Cardiac muscle cell (in vitro differentiated cells and primary cell): ENCODE results near the gene SRSF12. TPM values are rescaled to one million over a fixed set of nuclear protein-coding genes. Genes with fewer than 3 reads are reported as not detected.

Source experiments
- DNase-seq, 2 donors: peaks; one replicate each; pipeline versions ENCODE4 v3.0.0 to v3.0.0-alpha.2; 2010 to 2017; ENCODE audit warnings: low read depth in 1 of 2, low spot score in 1 of 2
- H3K27ac ChIP-seq: fragments of 200-600 bp; sonication (generic); 2 replicates; pipeline ENCODE4 v1.5.1; 2016
- H3K27me3 ChIP-seq: fragments of 200-600 bp; sonication (generic); 2 replicates; pipeline ENCODE4 v1.6.0; 2016; ENCODE audit warnings: control low read depth
- H3K36me3 ChIP-seq: fragments of 200-600 bp; sonication (generic); 2 replicates; pipeline ENCODE4 v1.5.1; 2016; ENCODE audit warnings: control low read depth
- H3K4me1 ChIP-seq: fragments of 200-600 bp; sonication (generic); 2 replicates; pipeline ENCODE4 v1.8.1; 2017; ENCODE audit warnings: low read depth, mild to moderate bottlenecking, mixed run types
- H3K4me3 ChIP-seq: fragments of 200-600 bp; sonication (generic); 2 replicates; pipeline ENCODE4 v1.5.1; 2016; ENCODE audit warnings: mild to moderate bottlenecking
- H3K9me3 ChIP-seq: fragments of 200-600 bp; sonication (generic); 2 replicates; pipeline ENCODE4 v1.5.1; 2017; ENCODE audit warnings: low read depth, mild to moderate bottlenecking, control low read depth
- CTCF ChIP-seq: IDR thresholded peaks from 2 replicates; pipeline ENCODE4 v1.5.1; 2012; ENCODE audit warnings: low read depth, mild to moderate bottlenecking, low read length
- polyA plus RNA-seq: library from polyadenylated mRNA; unstranded; fragments of >200 nt; fragmentation: Nextera tagmentation; extraction: Ambion mirVana; gene quantifications from 2 replicates; pipeline ENCODE4 v1.2.1, GENCODE V29; 2016
- total RNA-seq: library from RNA; depleted of rRNA; stranded (reverse); fragments of >200 nt; gene quantifications from 2 replicates; pipeline ENCODE4 v1.2.3, GENCODE V29; 2016

Gene SRSF12
- total and polyA plus RNA-seq, 2 experiments from 2014 or later, result 4.1 to 7.0 TPM

GRCh38 chr6:89148016-89148750, 30.3 kb upstream of the SRSF12 start:
- Histone ChIP-seq H3K4me1 (peaks cover 9% of the 10 kb centered on the region), H3K27me3 (peaks cover 27% of the 10 kb centered on the region), H3K36me3 (no peaks in the 10 kb centered on the region), H3K27ac (no peak overlapping the region), H3K4me3 (no peak overlapping the region), H3K9me3 (no peaks in the 10 kb centered on the region)
- TF ChIP-seq CTCF, result no peak
- DNase-seq, result no peak

- Histone ChIP-seq H3K27ac (no peak overlapping the region), H3K36me3 (no peaks in the 10 kb centered on the region), H3K4me1 (peaks cover 9% of the 10 kb centered on the region), H3K4me3 (peak overlapping the region; percentile 40), H3K27me3 (peaks cover 29% of the 10 kb centered on the region), H3K9me3 (no peaks in the 10 kb centered on the region)
- DNase-seq, result peak; percentile 34 to 46
- TF ChIP-seq CTCF, result no peak
These were observed 29.1 kb upstream of the SRSF12 start for GRCh38 chr6:89146718-89147700.

- Histone ChIP-seq H3K9me3 (no peaks in the 10 kb centered on the region), H3K27ac (no peak within 1 kb of the TSS), H3K36me3 (no peaks in the 10 kb centered on the region), H3K4me1 (peaks cover 9% of the 10 kb centered on the region), H3K4me3 (peak within 1 kb of the TSS; percentile 40), H3K27me3 (peaks cover 29% of the 10 kb centered on the region)
- TF ChIP-seq CTCF, result no peak
- DNase-seq, result peak; percentile 51 to 80
These were observed 28.3 kb upstream of the SRSF12 start, which contains the start of gene PM20D2 for GRCh38 chr6:89145956-89146717. Gene PM20D2, plus strand, starts transcription at chr6:89146055. Its CDS starts 90 bp downstream, at chr6:89146145.

GRCh38 chr6:89145091-89145955, 27.5 kb upstream of the SRSF12 start:
- DNase-seq, result peak in 1 of 2 donors; percentile 46
- Histone ChIP-seq H3K9me3 (no peaks in the 10 kb centered on the region), H3K4me1 (peaks cover 9% of the 10 kb centered on the region), H3K27ac (no peak overlapping the region), H3K36me3 (no peaks in the 10 kb centered on the region), H3K4me3 (peak overlapping the region; percentile 40), H3K27me3 (peaks cover 29% of the 10 kb centered on the region)
- no peak for TF ChIP-seq CTCF
